HFFc6 (cell line): Measurements from ENCODE around the gene KLHL6. TPM values are rescaled to one million over a fixed set of nuclear protein-coding genes. Genes with fewer than 3 reads are reported as not detected.
"Not testable (repeated sequence)": the region's sequence is repeated elsewhere in the genome, so short reads cannot be mapped to it uniquely, and the experiment has no call there.

Source experiments
- DNase-seq: peaks from one replicate; pipeline ENCODE4 v3.0.0-alpha.2; 2018
- H3K27ac Mint-ChIP-seq: 2 replicates; pipeline ENCODE4 v1.8.0; 2020; ENCODE audit warnings: mild to moderate bottlenecking, mixed read lengths
- H3K27me3 Mint-ChIP-seq: 2 replicates; pipeline ENCODE4 v1.8.0; 2021; ENCODE audit warnings: mild to moderate bottlenecking, moderate library complexity, mixed read lengths; ENCODE audit not compliant: insufficient read depth
- H3K36me3 Mint-ChIP-seq: 2 replicates; pipeline ENCODE4 v1.8.0; 2021; ENCODE audit warnings: low read depth, mixed read lengths
- H3K4me1 Mint-ChIP-seq: 2 replicates; pipeline ENCODE4 v1.8.0; 2020; ENCODE audit warnings: low read depth, mixed read lengths
- H3K4me3 Mint-ChIP-seq: 2 replicates; pipeline ENCODE4 v1.8.0; 2020; ENCODE audit warnings: mild to moderate bottlenecking, moderate library complexity, mixed read lengths
- H3K9me3 Mint-ChIP-seq: 2 replicates; pipeline ENCODE4 v1.8.0; 2020; ENCODE audit warnings: mild to moderate bottlenecking, mixed read lengths
- CTCF ChIP-seq: fragments of 200-600 bp; sonication (generic); IDR thresholded peaks from 2 replicates; pipeline ENCODE4 v1.5.0; 2021; ENCODE audit warnings: antibody characterized with exemption, mild to moderate bottlenecking
- total RNA-seq, 6 experiments: library from RNA; stranded (reverse); fragmentation: NEBNext Ultra II Directional; extraction: Animal tissue kit (Norgen Biotek cat#: 25700); gene quantifications; 2 replicates in 1 of 6; 3 replicates in 5 of 6; pipeline ENCODE4 v1.2.3, GENCODE V29; 2021

The KLHL6 gene
- total RNA-seq, 6 experiments from 2014 or later: not detected

GRCh38 chr3:183475016-183475763, 80.3 kb downstream of the KLHL6 start:
- DNase-seq: no peak
- Mint-ChIP-seq H3K4me1 (peaks cover 7% of the 10 kb centered on the region), H3K27ac (no peak overlapping the region), H3K9me3 (no peaks in the 10 kb centered on the region), H3K27me3 (peaks cover 19% of the 10 kb centered on the region), H3K4me3 (no peak overlapping the region), H3K36me3 (no peaks in the 10 kb centered on the region)
- TF ChIP-seq CTCF: no peak

- Mint-ChIP-seq H3K4me1 (peaks cover 10% of the 10 kb centered on the region), H3K36me3 (no peaks in the 10 kb centered on the region), H3K27me3 (peaks cover 14% of the 10 kb centered on the region), H3K27ac (no peak overlapping the region), H3K4me3 (no peak overlapping the region), H3K9me3 (no peaks in the 10 kb centered on the region)
- no peak for DNase-seq
- TF ChIP-seq CTCF: no peak
Measured at GRCh38 chr3:183473969-183474368, 81.5 kb downstream of the KLHL6 start.

DNA sequence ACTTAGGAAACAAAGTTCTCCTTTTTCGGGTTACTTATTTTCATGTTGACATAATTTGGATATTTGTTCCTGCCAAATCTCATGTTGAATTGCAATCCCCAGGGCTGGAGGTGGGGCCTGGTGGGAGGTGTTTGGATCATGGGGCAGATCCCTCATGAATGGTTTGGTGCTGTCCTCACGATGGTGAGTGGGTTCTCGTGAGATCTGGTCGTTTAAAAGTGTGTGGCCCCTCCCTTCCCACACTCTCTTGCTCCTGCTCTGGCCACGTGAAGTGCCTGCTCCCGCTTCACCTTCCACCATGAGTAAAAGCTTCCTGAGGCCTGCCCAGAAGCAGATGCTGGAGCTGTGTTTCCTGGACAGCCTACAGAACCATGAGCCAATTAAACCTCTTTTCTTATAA, 83.4 kb downstream of the KLHL6 start:
- no peak overlapping the region for H3K4me3 Mint-ChIP-seq
- TF ChIP-seq CTCF: no peak
- DNase-seq: no peak
- H3K27me3 Mint-ChIP-seq: peaks cover 11% of the 10 kb centered on the region
- H3K36me3 Mint-ChIP-seq: no peaks in the 10 kb centered on the region
- no peak overlapping the region for H3K27ac Mint-ChIP-seq
- H3K9me3 Mint-ChIP-seq: no peaks in the 10 kb centered on the region
- H3K4me1 Mint-ChIP-seq: peaks cover 10% of the 10 kb centered on the region

- no peaks in the 10 kb centered on the region for H3K36me3 Mint-ChIP-seq
- no peak for DNase-seq
- TF ChIP-seq CTCF: no peak
- H3K9me3 Mint-ChIP-seq: no peaks in the 10 kb centered on the region
- H3K27ac Mint-ChIP-seq: no peak overlapping the region
- peaks cover 11% of the 10 kb centered on the region for H3K27me3 Mint-ChIP-seq
- peaks cover 10% of the 10 kb centered on the region for H3K4me1 Mint-ChIP-seq
- no peak overlapping the region for H3K4me3 Mint-ChIP-seq
Measured at GRCh38 chr3:183468424-183468823, 87.1 kb downstream of the KLHL6 start.

DNA sequence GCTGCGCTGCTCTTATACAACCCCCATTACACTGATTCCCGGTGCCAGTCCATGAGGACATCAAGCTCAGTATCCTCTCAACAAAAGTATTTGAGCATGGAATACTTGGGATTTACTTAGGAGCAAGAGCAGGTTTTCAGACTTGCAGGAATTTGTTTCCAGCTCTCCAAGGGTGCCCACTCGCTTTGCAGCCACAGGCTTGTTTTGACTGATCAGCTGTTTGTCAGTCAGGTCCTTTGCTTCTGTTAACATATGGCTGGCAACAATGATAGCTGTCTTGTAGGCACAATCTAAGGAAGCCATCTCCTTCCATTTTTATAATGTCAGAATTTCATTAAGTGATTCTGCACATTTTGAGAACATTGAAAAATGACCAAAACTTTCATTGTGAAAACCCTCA, 88.9 kb downstream of the KLHL6 start:
- no peak for TF ChIP-seq CTCF
- H3K9me3 Mint-ChIP-seq: no peaks in the 10 kb centered on the region
- peaks cover 10% of the 10 kb centered on the region for H3K4me1 Mint-ChIP-seq
- no peak overlapping the region for H3K27ac Mint-ChIP-seq
- no peak overlapping the region for H3K4me3 Mint-ChIP-seq
- H3K36me3 Mint-ChIP-seq: no peaks in the 10 kb centered on the region
- DNase-seq: no peak
- peaks cover 9% of the 10 kb centered on the region for H3K27me3 Mint-ChIP-seq

- DNase-seq, H3K9me3 Mint-ChIP-seq, H3K27me3 Mint-ChIP-seq, H3K27ac Mint-ChIP-seq, H3K36me3 Mint-ChIP-seq, H3K4me3 Mint-ChIP-seq: not testable (repeated sequence)
- peaks cover 10% of the 10 kb centered on the region for H3K4me1 Mint-ChIP-seq
Measured at GRCh38 chr3:183465710-183466109, 89.8 kb downstream of the KLHL6 start.
